GM11168 (cell line): ENCODE data around the gene OPN1LW.
"Not testable (repeated sequence)": the region's sequence is repeated elsewhere in the genome, so short reads cannot be mapped to it uniquely, and the experiment has no call there.

Source experiments
- in situ Hi-C: fragments of 300-500 bp; cut with MboI; formaldehyde crosslinking; loops from one replicate; pipeline ENCODE4 v1.12.0; 2022; ENCODE audit warnings: low sequenced_read_pairs; ENCODE audit not compliant: unreplicated experiment

The OPN1LW gene

GRCh38 chrX:154196466-154196865, 52.4 kb downstream of the OPN1LW start:
- in situ Hi-C loops, result not testable (repeated sequence)
